NCI-H146 (cell line): Measurements from ENCODE around the gene SV2C.

ENCODE experiments used
- DNase-seq: peaks from one replicate; lab custom pipeline; 2025; lab: John Stamatoyannopoulos, UW

SV2C gene

GRCh38 chr5:76379855-76380254 is 296.7 kb downstream of the SV2C start:
- no peak for DNase-seq

DNA sequence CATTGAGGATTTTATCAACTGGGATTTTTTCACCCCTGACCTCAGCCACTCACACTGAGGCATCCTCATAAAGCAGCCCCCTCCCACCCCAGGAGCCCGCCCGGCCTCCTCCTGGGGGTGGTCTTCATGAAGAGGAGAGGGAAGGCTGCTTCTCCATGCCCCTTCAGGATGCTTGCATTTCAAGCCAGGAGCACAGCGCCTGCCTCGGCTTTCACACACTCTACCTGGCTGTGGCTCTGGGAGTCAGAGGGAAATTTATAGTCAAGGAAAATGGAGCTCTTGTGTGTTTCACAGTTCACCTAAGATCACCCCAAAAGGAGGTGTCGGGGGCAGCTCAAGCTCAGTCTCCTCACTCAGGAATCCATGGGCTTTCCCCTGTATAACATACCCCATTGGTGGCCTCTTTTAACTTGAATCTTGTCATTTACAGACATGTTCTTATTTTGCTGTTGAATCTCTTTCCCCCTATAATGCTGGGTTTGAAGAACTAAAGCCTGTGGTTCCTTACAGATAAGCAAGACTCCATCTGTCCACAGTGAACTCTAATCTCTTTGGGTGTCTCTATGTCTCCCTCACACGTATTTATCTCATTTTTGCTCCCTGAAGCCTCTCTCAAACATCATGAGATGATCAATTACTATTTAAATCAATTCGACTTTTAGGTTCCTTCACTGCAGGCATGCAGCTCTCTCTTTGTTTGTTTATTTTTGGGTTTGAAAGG is 297.3 kb downstream of the SV2C start:
- no peak for DNase-seq

- no peak for DNase-seq
Observed at GRCh38 chr5:76383126-76383832, 300.1 kb downstream of the SV2C start.

DNA sequence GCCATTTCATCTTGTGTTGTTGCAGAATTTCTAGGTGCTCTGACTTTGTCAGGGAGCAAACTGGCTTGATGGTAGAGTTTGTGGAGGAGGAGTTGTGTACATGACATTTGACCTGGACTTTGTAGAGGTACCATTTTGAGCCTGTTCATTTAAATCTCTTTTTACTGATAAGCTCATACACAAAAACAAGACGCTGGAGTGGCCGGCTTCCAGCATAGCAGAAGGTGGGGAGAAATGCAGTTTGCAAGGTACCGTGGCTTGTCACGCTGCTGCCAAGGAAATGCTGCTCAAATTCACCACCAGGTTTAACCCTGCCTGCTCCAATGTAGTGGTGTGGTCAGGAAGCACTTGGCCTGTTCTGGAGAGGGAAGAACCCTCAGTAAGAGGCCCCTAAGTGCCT is 301.0 kb downstream of the SV2C start:
- DNase-seq, result no peak

DNA sequence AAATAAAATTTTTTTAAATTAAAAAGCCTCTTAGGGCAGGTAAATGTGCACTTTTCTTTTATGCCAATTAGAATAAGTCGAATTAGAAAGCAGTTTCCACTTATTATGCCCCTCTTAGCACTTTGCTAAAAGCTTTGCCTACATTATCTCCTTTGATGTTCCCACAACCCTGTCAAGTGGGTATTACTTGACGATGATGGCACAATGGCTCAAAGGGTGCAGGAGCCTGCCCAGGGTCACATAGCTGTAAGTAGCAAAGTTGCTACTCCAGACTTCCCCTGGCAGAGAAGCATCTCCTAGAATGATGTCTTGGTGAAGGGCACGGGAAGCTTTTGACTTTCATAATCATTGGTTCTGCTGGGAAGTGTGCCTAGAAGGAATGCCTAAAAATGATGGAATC is 301.5 kb downstream of the SV2C start:
- DNase-seq, result no peak

DNA sequence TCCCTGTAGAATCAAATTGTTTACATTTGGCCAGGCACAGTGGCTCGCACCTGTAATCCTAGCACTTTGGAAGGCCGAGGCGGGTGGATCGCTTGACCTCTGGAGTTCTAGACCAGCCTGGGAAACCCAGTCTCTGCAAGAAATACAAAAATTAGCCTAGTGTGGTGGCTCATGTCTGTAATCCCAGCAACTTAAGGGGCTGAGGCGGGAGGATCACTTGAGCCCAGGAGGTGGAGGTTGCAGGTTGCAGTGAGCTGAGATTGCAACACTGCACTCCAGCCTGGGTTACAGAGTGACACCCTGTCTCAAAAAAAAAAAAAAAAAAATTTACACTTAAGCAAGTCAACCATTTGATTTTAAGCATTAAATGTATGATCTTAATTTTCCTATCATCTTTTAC is 302.4 kb downstream of the SV2C start:
- DNase-seq, result no peak

DNA sequence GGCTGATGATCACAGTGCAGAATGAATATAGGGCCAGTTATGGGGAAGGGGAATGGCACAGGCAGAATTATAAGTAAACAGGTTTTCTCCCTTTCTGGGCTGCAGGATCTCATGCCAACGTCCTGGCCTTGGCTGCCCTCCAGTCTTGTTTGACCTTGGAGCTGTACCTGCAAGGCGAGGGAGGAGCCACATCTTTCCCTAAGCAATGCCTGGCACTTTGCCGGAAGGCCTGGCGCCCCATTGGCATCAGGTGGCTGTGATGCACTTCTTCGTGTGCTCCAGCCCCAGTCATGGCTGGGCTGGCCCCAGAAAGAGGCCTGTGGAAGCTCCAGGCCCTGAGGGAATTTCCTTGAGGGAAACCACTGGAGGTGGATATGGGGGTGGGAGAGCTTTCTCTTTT is 303.2 kb downstream of the SV2C start:
- DNase-seq, result no peak

DNA sequence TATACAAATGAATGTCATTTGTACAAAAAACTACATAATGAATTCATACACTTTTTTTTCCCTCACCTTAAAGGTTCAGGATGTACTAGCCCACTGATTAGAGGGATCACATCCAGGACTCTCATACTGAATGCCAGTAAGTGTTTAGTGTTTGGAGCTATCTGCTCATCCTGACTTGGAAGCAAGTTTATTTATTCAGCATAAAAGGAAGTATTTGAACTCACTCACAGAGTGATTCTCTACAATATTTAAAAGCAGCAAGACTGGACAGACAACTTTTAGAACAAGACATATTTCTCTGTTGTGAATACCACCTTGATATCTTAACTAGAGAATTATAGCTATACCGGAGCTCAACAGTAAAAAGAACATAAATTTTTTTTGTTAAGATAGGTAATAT is 305.1 kb downstream of the SV2C start:
- no peak for DNase-seq

DNA sequence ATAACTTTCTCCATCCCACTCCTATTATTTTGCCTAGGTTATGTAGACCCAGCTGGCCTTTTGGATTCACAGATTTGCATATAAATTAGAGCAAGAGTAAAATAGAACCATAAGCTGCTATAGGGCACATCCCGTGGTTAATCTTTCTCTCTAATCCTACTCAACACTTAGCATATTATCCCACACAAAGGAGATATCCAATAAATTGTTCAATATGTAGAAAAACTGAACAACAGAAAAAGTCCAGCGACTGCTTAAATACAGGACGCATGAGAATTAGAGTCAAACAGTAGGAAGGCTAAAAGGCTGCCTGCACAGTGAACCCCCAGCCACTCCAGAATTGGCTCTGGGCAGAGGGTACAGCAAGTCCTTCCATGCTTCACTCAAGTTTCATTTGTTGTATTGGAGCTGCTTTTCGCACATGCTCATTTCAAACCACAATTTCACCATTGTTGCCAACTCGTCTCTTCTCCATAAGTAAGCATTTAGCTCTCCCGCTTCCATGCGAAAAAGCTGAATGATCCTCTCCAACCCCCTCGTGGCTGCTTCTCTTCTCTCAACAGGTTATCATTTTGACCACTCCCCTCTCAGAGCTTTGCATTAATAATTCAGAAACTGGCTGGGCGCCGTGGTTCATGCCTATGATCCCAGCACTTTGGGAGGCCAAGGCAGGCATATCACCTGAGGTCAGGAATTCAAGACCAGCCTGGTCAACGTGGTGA is 305.8 kb downstream of the SV2C start:
- DNase-seq, result no peak

GRCh38 chr5:76389513-76390154 is 306.5 kb downstream of the SV2C start:
- DNase-seq, result no peak

DNA sequence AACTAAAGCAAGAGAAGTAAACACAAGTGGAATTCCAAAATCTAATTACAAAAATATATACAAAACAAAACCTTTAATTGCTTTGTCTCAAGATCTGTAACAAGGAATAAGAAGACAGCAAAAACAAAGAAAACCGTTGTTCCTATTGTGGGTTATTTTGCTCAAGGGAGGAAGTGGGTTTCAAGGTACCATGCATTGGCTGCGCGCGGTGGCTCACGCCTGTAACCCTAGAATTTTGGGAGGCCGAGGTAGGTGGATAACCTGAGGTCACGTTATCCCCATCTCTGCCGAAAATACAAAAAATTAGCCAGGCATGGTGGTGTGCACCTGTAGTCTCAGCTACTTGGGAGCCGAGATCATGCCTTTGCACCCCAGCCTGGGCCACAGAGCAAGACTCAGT is 307.8 kb downstream of the SV2C start:
- DNase-seq, result no peak

DNA sequence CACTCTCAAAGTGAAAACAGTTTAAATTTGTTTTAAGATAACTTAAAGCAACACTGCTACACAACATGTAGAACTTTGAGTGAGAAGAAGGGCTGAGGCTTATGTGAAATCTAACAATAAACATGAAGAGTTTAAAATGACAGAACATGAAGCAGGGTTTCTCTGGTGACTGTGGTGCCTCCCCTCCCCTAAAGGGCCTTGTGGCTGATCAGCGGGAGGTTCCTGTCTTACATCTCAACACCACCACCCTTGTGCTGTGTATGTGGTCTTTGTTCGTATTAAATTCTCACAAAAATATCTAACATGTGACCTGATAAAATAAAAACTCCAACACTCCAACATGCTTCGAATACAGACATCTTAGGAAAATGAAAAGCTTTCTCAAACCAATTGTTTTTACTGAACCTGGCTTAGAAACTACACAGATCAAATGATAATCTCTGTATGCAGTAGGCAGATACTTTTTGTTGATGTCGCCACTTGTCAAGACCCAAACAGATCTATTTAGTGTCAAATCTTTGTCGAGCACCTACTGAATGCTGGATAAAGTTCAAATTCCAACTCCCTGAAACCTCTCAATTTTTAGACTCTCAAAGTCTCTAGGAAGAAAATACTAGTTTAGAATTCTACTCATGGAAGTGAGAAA is 310.0 kb downstream of the SV2C start:
- DNase-seq, result no peak

- no peak for DNase-seq
Observed at GRCh38 chr5:76397200-76397599, 314.0 kb downstream of the SV2C start.

DNA sequence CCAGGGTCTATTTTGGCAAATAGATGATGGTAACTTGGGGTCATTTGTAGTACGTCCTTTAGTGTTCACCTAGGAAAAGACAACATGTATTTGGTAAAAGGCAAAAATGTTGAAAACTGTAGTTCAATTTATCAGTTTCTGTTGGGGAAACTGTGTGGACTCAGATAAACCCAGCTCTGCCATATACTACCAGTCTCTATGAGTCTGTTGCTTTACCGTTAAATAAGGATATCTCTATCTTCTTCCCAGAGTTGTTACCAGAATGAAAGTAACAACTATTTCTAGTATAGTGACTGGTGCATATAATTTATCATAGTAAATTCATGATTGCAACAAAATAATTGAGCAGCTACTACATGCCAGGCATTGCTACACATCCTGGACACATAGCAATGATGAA is 316.1 kb downstream of the SV2C start:
- DNase-seq, result no peak

DNA sequence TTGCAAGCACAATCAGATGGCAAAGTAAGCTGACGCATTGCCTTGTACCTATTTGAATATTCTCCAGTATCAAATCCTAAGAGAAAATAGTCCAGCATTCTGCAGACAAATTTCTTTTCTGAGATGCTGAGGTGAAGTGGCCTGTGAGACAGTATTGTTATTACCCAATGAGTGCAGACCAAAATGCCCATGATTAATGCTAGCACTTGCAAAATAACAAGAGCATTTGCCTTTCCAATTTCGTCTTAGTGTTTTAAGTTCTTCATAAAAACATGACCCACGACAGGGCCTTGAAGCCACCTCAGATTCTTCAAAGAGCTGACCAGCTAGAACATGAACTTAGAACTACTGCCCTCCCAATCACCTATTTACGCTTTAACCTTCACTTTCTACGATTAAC is 317.3 kb downstream of the SV2C start:
- DNase-seq, result no peak

- no peak for DNase-seq
Observed at GRCh38 chr5:76401801-76402250, 318.6 kb downstream of the SV2C start.

DNA sequence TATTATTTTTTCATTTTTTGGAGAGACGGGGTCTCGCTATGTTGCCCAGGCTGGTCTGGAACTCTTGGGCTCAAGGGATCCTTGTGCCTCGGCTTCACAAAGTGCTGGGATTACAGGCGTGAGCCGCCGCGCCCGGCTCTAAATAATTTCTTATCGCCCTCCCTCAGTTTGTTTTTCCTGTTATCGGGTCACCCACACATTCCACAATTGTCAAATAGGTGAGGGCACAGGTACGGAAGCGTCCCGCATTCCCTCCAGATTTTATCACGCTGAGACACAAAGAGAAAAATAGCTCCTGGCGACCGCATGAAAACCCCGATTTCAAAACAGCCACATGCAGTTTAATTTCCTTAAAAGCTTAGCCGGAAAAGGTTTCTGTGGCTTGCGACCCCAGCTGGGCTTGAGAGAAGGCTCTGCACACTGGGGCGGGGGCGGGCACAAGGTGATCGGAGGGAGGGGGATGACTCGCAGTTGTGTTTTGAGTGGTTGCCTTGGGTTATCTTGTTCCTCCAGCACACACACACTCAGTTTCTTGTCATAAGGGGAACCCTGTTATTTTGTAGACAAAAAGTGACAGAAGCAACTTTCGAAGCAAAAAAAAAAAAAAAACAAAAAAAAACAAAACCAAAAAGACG is 319.2 kb downstream of the SV2C start:
- DNase-seq, result no peak

DNA sequence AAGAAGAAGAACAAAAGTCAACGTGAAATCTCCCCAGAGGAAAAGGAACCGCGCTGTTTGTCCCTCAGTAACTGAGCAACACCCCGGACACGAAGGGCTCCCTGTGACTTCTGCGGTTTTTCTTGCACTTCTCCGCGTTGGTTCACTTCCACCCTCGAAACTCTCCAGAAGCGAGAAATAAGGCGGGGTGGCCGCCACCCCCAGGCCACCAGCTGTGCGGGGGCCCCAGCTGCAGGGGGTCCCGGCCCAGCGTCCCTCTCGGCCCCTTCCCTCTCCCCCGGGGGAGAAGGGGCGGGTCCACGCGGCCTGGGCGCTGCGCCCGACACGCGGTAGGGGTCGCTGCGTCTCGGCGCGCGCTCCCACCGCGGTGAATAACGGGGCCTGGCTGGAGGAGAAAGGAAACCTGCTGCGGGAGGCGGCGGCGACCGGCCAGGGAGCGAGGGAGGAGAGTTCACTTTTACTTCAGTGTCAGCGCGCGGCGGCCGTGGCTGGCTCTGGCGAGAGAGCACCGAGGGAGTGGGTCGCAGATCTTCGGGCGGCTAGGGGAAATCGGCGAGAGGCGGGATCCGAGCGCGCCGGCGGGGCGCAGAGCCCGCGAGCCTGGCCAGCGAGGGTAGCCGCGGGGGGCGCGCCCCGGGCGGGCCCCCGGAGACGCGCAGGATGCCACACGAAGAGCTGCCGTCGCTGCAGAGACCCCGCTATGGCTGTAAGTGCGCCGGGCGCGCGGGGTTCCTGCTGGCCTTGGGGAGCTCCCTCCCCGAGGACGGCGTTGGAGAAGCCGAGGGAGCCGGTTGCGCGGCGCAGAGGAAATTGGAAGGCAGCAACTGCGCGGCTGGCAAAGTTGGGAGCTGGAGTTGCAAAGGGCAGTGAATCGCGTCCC is 319.9 kb downstream of the SV2C start, which contains the start of gene IQGAP2:
Gene IQGAP2, plus strand, starts transcription at position 400 of the 880 bp plus-strand sequence. Its CDS starts 261 bp downstream, at position 661.
- no peak for DNase-seq
